ENCODE measurements around the gene STK11.

The STK11 gene

GRCh38 chr19:1275976-1276627 is 70.5 kb downstream of the STK11 start:
- peaks cover 53% of the 10 kb centered on the region for H3K36me3 ChIP-seq (replicated peaks; ENCODE audit: low read depth, low read length)
- TF ChIP-seq EZH2phosphoT487 (IDR thresholded peaks at IDR 0.05; ENCODE audit: low read depth) (no peak), CTCF (IDR thresholded peaks at IDR 0.05; ENCODE audit: low read depth, low read length) (no peak)
- no peaks in the 10 kb centered on the region for H3K9me3 ChIP-seq (ENCODE audit: insufficient read depth, low read length)
- peak overlapping the region; percentile 75 for H3K9ac ChIP-seq (ENCODE audit: low read length)
- peaks cover 50% of the 10 kb centered on the region for H3K79me2 ChIP-seq (ENCODE audit: low read length)
- H2AFZ ChIP-seq (ENCODE audit: low read depth, low read length): no peak overlapping the region
- H3K4me2 ChIP-seq (ENCODE audit: low read length): peak overlapping the region; percentile 82
- H3K4me3 ChIP-seq (ENCODE audit: low read length): peak overlapping the region; percentile 82
- H3K4me1 ChIP-seq (ENCODE audit: low read length): peaks cover 17% of the 10 kb centered on the region
- H3K27me3 ChIP-seq (ENCODE audit: low read depth, low read length): no peaks in the 10 kb centered on the region
- peak overlapping the region; percentile 91 for H3K27ac ChIP-seq (ENCODE audit: low read length)
- peaks cover 6% of the 10 kb centered on the region for H4K20me1 ChIP-seq (ENCODE audit: insufficient read depth, low read length)

GRCh38 chr19:1276628-1277022 is 71.0 kb downstream of the STK11 start:
- Histone ChIP-seq H3K9ac (ENCODE audit: low read length) (peak overlapping the region; percentile 75), H2AFZ (ENCODE audit: low read depth, low read length) (no peak overlapping the region), H3K4me1 (ENCODE audit: low read length) (peaks cover 17% of the 10 kb centered on the region), H3K36me3 (replicated peaks; ENCODE audit: low read depth, low read length) (peaks cover 47% of the 10 kb centered on the region), H3K4me2 (ENCODE audit: low read length) (peak overlapping the region; percentile 82), H3K79me2 (ENCODE audit: low read length) (peaks cover 45% of the 10 kb centered on the region), H3K4me3 (ENCODE audit: low read length) (peak overlapping the region; percentile 82), H3K27ac (ENCODE audit: low read length) (no peak overlapping the region), H3K27me3 (ENCODE audit: low read depth, low read length) (no peaks in the 10 kb centered on the region), H4K20me1 (ENCODE audit: insufficient read depth, low read length) (peaks cover 5% of the 10 kb centered on the region; the same call in 1 of the 2 replicates), H3K9me3 (ENCODE audit: insufficient read depth, low read length) (no peaks in the 10 kb centered on the region)
- no peak for TF ChIP-seq CTCF (IDR thresholded peaks at IDR 0.05; ENCODE audit: low read depth, low read length)
- TF ChIP-seq EZH2phosphoT487 (IDR thresholded peaks at IDR 0.05; ENCODE audit: low read depth): no peak

- peaks cover 5% of the 10 kb centered on the region; the same call in 1 of the 2 replicates for H4K20me1 ChIP-seq (ENCODE audit: insufficient read depth, low read length)
- no peak overlapping the region for H3K9ac ChIP-seq (ENCODE audit: low read length)
- no peaks in the 10 kb centered on the region for H3K27me3 ChIP-seq (ENCODE audit: low read depth, low read length)
- TF ChIP-seq CTCF (IDR thresholded peaks at IDR 0.05; ENCODE audit: low read depth, low read length) (no peak), EZH2phosphoT487 (IDR thresholded peaks at IDR 0.05; ENCODE audit: low read depth) (no peak)
- H3K36me3 ChIP-seq (replicated peaks; ENCODE audit: low read depth, low read length): peaks cover 43% of the 10 kb centered on the region
- H3K27ac ChIP-seq (ENCODE audit: low read length): no peak overlapping the region
- H3K79me2 ChIP-seq (ENCODE audit: low read length): peaks cover 40% of the 10 kb centered on the region
- no peak overlapping the region for H2AFZ ChIP-seq (ENCODE audit: low read depth, low read length)
- H3K4me3 ChIP-seq (ENCODE audit: low read length): no peak overlapping the region
- peaks cover 17% of the 10 kb centered on the region for H3K4me1 ChIP-seq (ENCODE audit: low read length)
- no peaks in the 10 kb centered on the region for H3K9me3 ChIP-seq (ENCODE audit: insufficient read depth, low read length)
- peak overlapping the region; percentile 82 for H3K4me2 ChIP-seq (ENCODE audit: low read length)
Observed at GRCh38 chr19:1277061-1277460, 71.5 kb downstream of the STK11 start.
